Mesenchymal stem cell (in vitro differentiated cells and primary cell): ENCODE results near the gene VPS41.

Experiments
- DNase-seq: peaks from one replicate; pipeline ENCODE4 v3.0.0-alpha.2; 2013
- H2AFZ ChIP-seq: one replicate; pipeline ENCODE4 v1.6.1; 2013; ENCODE audit warnings: low read depth, mild to moderate bottlenecking, control low read depth, inconsistent platforms, low read length, moderate library complexity
- H2AK5ac ChIP-seq: 2 replicates; pipeline ENCODE4 v1.6.1; 2013; ENCODE audit warnings: low read length, moderate library complexity, mild to moderate bottlenecking, inconsistent platforms; ENCODE audit not compliant: severe bottlenecking
- H2BK120ac ChIP-seq: one replicate; pipeline ENCODE4 v1.6.1; 2013; ENCODE audit warnings: low read depth, mild to moderate bottlenecking, inconsistent platforms, low read length, moderate library complexity
- H2BK12ac ChIP-seq, 2 experiments: one replicate each; pipeline ENCODE4 v1.6.1; 2013; ENCODE audit warnings: inconsistent platforms in 2 of 2, low read length in 2 of 2, mild to moderate bottlenecking in 2 of 2, moderate library complexity in 2 of 2, control low read depth in 1 of 2
- H2BK15ac ChIP-seq: one replicate; pipeline ENCODE4 v1.6.1; 2013; ENCODE audit warnings: mild to moderate bottlenecking, low read depth, inconsistent platforms; ENCODE audit not compliant: poor library complexity, severe bottlenecking
- H2BK5ac ChIP-seq: 2 replicates; pipeline ENCODE4 v1.6.1; 2013; ENCODE audit warnings: low read depth, mild to moderate bottlenecking, low read length, control low read depth, inconsistent platforms; ENCODE audit not compliant: poor library complexity, severe bottlenecking
- H3K14ac ChIP-seq, 2 experiments: one replicate each; pipeline ENCODE4 v1.6.1; 2013; ENCODE audit warnings: inconsistent platforms in 2 of 2, low read length in 2 of 2, control low read depth in 1 of 2, mild to moderate bottlenecking in 1 of 2, moderate library complexity in 1 of 2
- H3K18ac ChIP-seq, 2 experiments: one replicate each; pipeline ENCODE4 v1.6.1; 2013; ENCODE audit warnings: inconsistent platforms in 2 of 2, low read length in 2 of 2, control low read depth in 1 of 2, low read depth in 1 of 2, mild to moderate bottlenecking in 1 of 2
- H3K23ac ChIP-seq, 2 experiments: one replicate each; pipeline ENCODE4 v1.6.1; 2013; ENCODE audit warnings: inconsistent platforms in 2 of 2, low read length in 2 of 2, mild to moderate bottlenecking in 2 of 2, moderate library complexity in 2 of 2, control low read depth in 1 of 2
- H3K27ac ChIP-seq: 2 replicates; pipeline ENCODE4 v1.5.1; 2013; ENCODE audit warnings: mild to moderate bottlenecking, moderate library complexity, low read length, control low read depth, inconsistent platforms; ENCODE audit not compliant: poor library complexity, severe bottlenecking
- H3K27me3 ChIP-seq, 2 experiments: 2 replicates each; pipeline versions ENCODE4 v1.6.1 to v1.7.0; 2013; ENCODE audit warnings: low read length in 2 of 2, mild to moderate bottlenecking in 2 of 2, moderate library complexity in 2 of 2, control low read depth in 1 of 2, inconsistent platforms in 1 of 2; ENCODE audit not compliant: control insufficient read depth in 1 of 2, insufficient read depth in 1 of 2
- H3K36me3 ChIP-seq, 2 experiments: 2 replicates each; pipeline versions ENCODE4 v1.6.1 to v1.7.0; 2013; ENCODE audit warnings: low read length in 2 of 2, control low read depth in 1 of 2, inconsistent platforms in 1 of 2, low read depth in 1 of 2, mild to moderate bottlenecking in 1 of 2; ENCODE audit not compliant: insufficient read depth in 2 of 2, control insufficient read depth in 1 of 2
- H3K4ac ChIP-seq, 2 experiments: one replicate each; pipeline ENCODE4 v1.6.1; 2013; ENCODE audit warnings: inconsistent platforms in 2 of 2, low read length in 2 of 2, mild to moderate bottlenecking in 2 of 2, moderate library complexity in 2 of 2, control low read depth in 1 of 2, low read depth in 1 of 2
- H3K4me1 ChIP-seq: 2 replicates; pipeline ENCODE4 v1.6.1; 2013; ENCODE audit warnings: low read depth, low read length, control low read depth; ENCODE audit not compliant: control insufficient read depth, insufficient read depth
- H3K4me2 ChIP-seq: 2 replicates; pipeline ENCODE4 v1.6.1; 2013; ENCODE audit warnings: low read length, mild to moderate bottlenecking, inconsistent platforms; ENCODE audit not compliant: poor library complexity, severe bottlenecking
- H3K4me3 ChIP-seq, 2 experiments: 2 replicates each; pipeline versions ENCODE4 v1.5.1 to v1.7.0; 2013; ENCODE audit warnings: low read length in 2 of 2, mild to moderate bottlenecking in 2 of 2, control low read depth in 1 of 2, low read depth in 1 of 2; ENCODE audit not compliant: insufficient read depth in 1 of 2
- H3K79me1 ChIP-seq: replicated peaks from 2 replicates; pipeline ENCODE4 v1.6.1; 2013; ENCODE audit warnings: mild to moderate bottlenecking, control low read depth, low read length, inconsistent platforms; ENCODE audit not compliant: poor library complexity, severe bottlenecking
- H3K9ac ChIP-seq: 2 replicates; pipeline ENCODE4 v1.7.0; 2013; ENCODE audit warnings: mild to moderate bottlenecking, low read length, moderate library complexity
- H3K9me3 ChIP-seq: 2 replicates; pipeline ENCODE4 v1.7.0; 2013; ENCODE audit warnings: mild to moderate bottlenecking, low read length; ENCODE audit not compliant: control insufficient read depth
- H4K8ac ChIP-seq: one replicate; pipeline ENCODE4 v1.6.1; 2013; ENCODE audit warnings: inconsistent platforms, mild to moderate bottlenecking, low read length, moderate library complexity
- H4K91ac ChIP-seq: one replicate; pipeline ENCODE4 v1.6.1; 2013; ENCODE audit warnings: mild to moderate bottlenecking, low read length, inconsistent platforms
- WGBS: methylation state at CpG from one replicate; pipeline ENCODE4 v1.1.7; 2013; ENCODE audit warnings: mixed read lengths; 5-methylcytosine and 5-hydroxymethylcytosine counted together

VPS41 gene

GRCh38 chr7:38743899-38744298 is 165.1 kb downstream of the VPS41 start:
- DNase-seq: no peak

GRCh38 chr7:38740041-38740440 is 168.9 kb downstream of the VPS41 start:
- no peak overlapping the region for H3K4ac ChIP-seq
- no peak overlapping the region for H3K23ac ChIP-seq
- H3K9ac ChIP-seq: no peak overlapping the region
- no peak overlapping the region for H2BK15ac ChIP-seq
- H3K4me2 ChIP-seq: no peak overlapping the region
- no peak overlapping the region for H4K8ac ChIP-seq
- WGBS: 98% methylated on average over 4 of the region's 4 CpGs
- no peak overlapping the region for H3K18ac ChIP-seq
- no peak overlapping the region for H2BK5ac ChIP-seq
- no peaks in the 10 kb centered on the region for H3K4me1 ChIP-seq
- no peaks in the 10 kb centered on the region for H3K27me3 ChIP-seq
- H3K27ac ChIP-seq: no peak overlapping the region
- DNase-seq: no peak
- no peak overlapping the region for H2AK5ac ChIP-seq
- no peak overlapping the region for H2BK120ac ChIP-seq
- no peak overlapping the region for H3K14ac ChIP-seq
- peaks cover 8 to 64% of the 10 kb centered on the region in 2 experiments for H3K36me3 ChIP-seq
- no peaks in the 10 kb centered on the region for H3K9me3 ChIP-seq
- H3K4me3 ChIP-seq: no peak overlapping the region
- no peak overlapping the region for H4K91ac ChIP-seq
- no peak overlapping the region for H2BK12ac ChIP-seq
- peaks cover 3% of the 10 kb centered on the region for H3K79me1 ChIP-seq
- no peak overlapping the region for H2AFZ ChIP-seq

More at GRCh38 chr7:38743899-38744298, 165.1 kb downstream of the VPS41 start:
- Histone ChIP-seq H3K18ac (no peak overlapping the region), H2BK12ac (no peak overlapping the region), H2AFZ (no peak overlapping the region), H2AK5ac (no peak overlapping the region), H3K4ac (no peak overlapping the region), H3K27ac (no peak overlapping the region), H2BK15ac (no peak overlapping the region), H3K4me3 (no peak overlapping the region), H4K8ac (no peak overlapping the region), H3K79me1 (peaks cover 2% of the 10 kb centered on the region), H3K14ac (no peak overlapping the region), H3K9ac (no peak overlapping the region), H2BK120ac (no peak overlapping the region), H3K9me3 (no peaks in the 10 kb centered on the region), H4K91ac (no peak overlapping the region), H3K4me1 (no peaks in the 10 kb centered on the region), H3K36me3 (peaks cover 10 to 71% of the 10 kb centered on the region in 2 experiments), H3K27me3 (no peaks in the 10 kb centered on the region), H3K23ac (no peak overlapping the region), H3K4me2 (no peak overlapping the region), H2BK5ac (no peak overlapping the region)
- WGBS: 100% methylated on average over 1 of the region's 1 CpG

- Histone ChIP-seq H2BK12ac (no peak overlapping the region), H4K8ac (no peak overlapping the region), H3K4me3 (no peak overlapping the region), H2BK15ac (no peak overlapping the region), H3K18ac (no peak overlapping the region), H3K14ac (no peak overlapping the region), H3K36me3 (peaks cover 8 to 27% of the 10 kb centered on the region in 2 experiments), H3K27ac (no peak overlapping the region), H2BK120ac (no peak overlapping the region), H3K27me3 (no peaks in the 10 kb centered on the region), H3K9me3 (no peaks in the 10 kb centered on the region), H2AK5ac (no peak overlapping the region), H3K4me2 (no peak overlapping the region), H2BK5ac (no peak overlapping the region), H3K79me1 (peaks cover 3% of the 10 kb centered on the region), H3K4ac (no peak overlapping the region), H3K9ac (no peak overlapping the region), H4K91ac (no peak overlapping the region), H3K4me1 (no peaks in the 10 kb centered on the region), H2AFZ (no peak overlapping the region), H3K23ac (no peak overlapping the region)
- no peak for DNase-seq
- WGBS: 95% methylated on average over 3 of the region's 4 CpGs
Measured at GRCh38 chr7:38736138-38736537, 172.9 kb downstream of the VPS41 start.

GRCh38 chr7:38731215-38731614 is 177.8 kb downstream of the VPS41 start:
- H3K27me3 ChIP-seq: no peaks in the 10 kb centered on the region
- H3K4me3 ChIP-seq: no peak overlapping the region
- H3K14ac ChIP-seq: no peak overlapping the region
- H4K8ac ChIP-seq: no peak overlapping the region
- 98% methylated on average over 2 of the region's 2 CpGs for WGBS
- H2BK12ac ChIP-seq: no peak overlapping the region
- no peak overlapping the region for H3K18ac ChIP-seq
- no peak overlapping the region for H3K23ac ChIP-seq
- H2BK15ac ChIP-seq: no peak overlapping the region
- no peak overlapping the region for H3K9ac ChIP-seq
- H3K9me3 ChIP-seq: no peaks in the 10 kb centered on the region
- H2AFZ ChIP-seq: no peak overlapping the region
- H3K79me1 ChIP-seq: no peaks in the 10 kb centered on the region
- H4K91ac ChIP-seq: no peak overlapping the region
- peak overlapping the region; percentile 34 for H3K27ac ChIP-seq
- no peak overlapping the region for H2BK5ac ChIP-seq
- H3K4ac ChIP-seq: no peak overlapping the region
- no peak overlapping the region for H3K4me2 ChIP-seq
- H2BK120ac ChIP-seq: no peak overlapping the region
- DNase-seq: no peak
- H3K4me1 ChIP-seq: peaks cover 6% of the 10 kb centered on the region
- H3K36me3 ChIP-seq: peaks cover 8 to 36% of the 10 kb centered on the region in 2 experiments
- H2AK5ac ChIP-seq: no peak overlapping the region
